Astrocyte (in vitro differentiated cells and primary cell): Measurements from ENCODE around the gene TAL2. TPM values are rescaled to one million over a fixed set of nuclear protein-coding genes. Genes with fewer than 3 reads are reported as not detected.

Source experiments
- DNase-seq: peaks from one replicate; pipeline ENCODE4 v3.0.0-alpha.2; 2010; ENCODE audit warnings: low read depth
- FAIRE-seq: peaks from 2 replicates; lab custom pipeline; 2011; peaks lifted over from hg19 to GRCh38; lab: Jason Lieb, UNC
- H2AFZ ChIP-seq: 2 replicates; pipeline ENCODE4 v1.6.0; 2012; ENCODE audit warnings: low read depth, low read length, inconsistent platforms
- H3K27ac ChIP-seq: 2 replicates; pipeline ENCODE4 v1.5.1; 2011; ENCODE audit warnings: low read depth, low read length, inconsistent platforms
- H3K27me3 ChIP-seq: 2 replicates; pipeline ENCODE4 v1.6.0; 2011; ENCODE audit warnings: low read length, inconsistent platforms; ENCODE audit not compliant: insufficient read depth
- H3K36me3 ChIP-seq: 2 replicates; pipeline ENCODE4 v1.5.1; 2011; ENCODE audit warnings: low read length, inconsistent platforms; ENCODE audit not compliant: insufficient read depth
- H3K4me1 ChIP-seq: 2 replicates; pipeline ENCODE4 v1.5.1; 2011; ENCODE audit warnings: low read length, inconsistent platforms; ENCODE audit not compliant: insufficient read depth
- H3K4me2 ChIP-seq: 2 replicates; pipeline ENCODE4 v1.6.0; 2012; ENCODE audit warnings: low read length, inconsistent platforms
- H3K4me3 ChIP-seq: 2 replicates; pipeline ENCODE4 v1.5.1; 2011; ENCODE audit warnings: low read depth, mild to moderate bottlenecking, low read length, inconsistent platforms; ENCODE audit not compliant: insufficient read depth
- H3K79me2 ChIP-seq: 2 replicates; pipeline ENCODE4 v1.6.0; 2012; ENCODE audit warnings: mild to moderate bottlenecking, low read length, inconsistent platforms; ENCODE audit not compliant: insufficient read depth
- H3K9ac ChIP-seq: 2 replicates; pipeline ENCODE4 v1.6.0; 2012; ENCODE audit warnings: mild to moderate bottlenecking, low read length, inconsistent platforms
- H3K9me3 ChIP-seq: 2 replicates; pipeline ENCODE4 v1.5.1; 2012; ENCODE audit warnings: low read depth, mild to moderate bottlenecking, low read length, inconsistent platforms; ENCODE audit not compliant: insufficient read depth
- H4K20me1 ChIP-seq: 2 replicates; pipeline ENCODE4 v1.6.0; 2012; ENCODE audit warnings: low read length, inconsistent platforms; ENCODE audit not compliant: insufficient read depth
- H3K27ac Mint-ChIP-seq: one replicate; pipeline ENCODE4 v1.8.0; 2021; ENCODE audit warnings: mild to moderate bottlenecking, mixed read lengths; ENCODE audit not compliant: unreplicated experiment
- H3K27me3 Mint-ChIP-seq: one replicate; pipeline ENCODE4 v1.8.0; 2021; ENCODE audit warnings: low read depth, mixed read lengths; ENCODE audit not compliant: unreplicated experiment
- H3K36me3 Mint-ChIP-seq: one replicate; pipeline ENCODE4 v1.8.0; 2021; ENCODE audit warnings: low read depth, mixed read lengths; ENCODE audit not compliant: unreplicated experiment
- H3K4me1 Mint-ChIP-seq: one replicate; pipeline ENCODE4 v1.8.0; 2021; ENCODE audit warnings: low read depth, mixed read lengths; ENCODE audit not compliant: unreplicated experiment
- H3K4me3 Mint-ChIP-seq: one replicate; pipeline ENCODE4 v1.8.0; 2021; ENCODE audit warnings: mild to moderate bottlenecking, moderate library complexity, mixed read lengths; ENCODE audit not compliant: unreplicated experiment
- H3K9me3 Mint-ChIP-seq: one replicate; pipeline ENCODE4 v1.8.0; 2021; ENCODE audit warnings: mild to moderate bottlenecking, mixed read lengths; ENCODE audit not compliant: unreplicated experiment
- EZH2 ChIP-seq: IDR thresholded peaks from 2 replicates; pipeline ENCODE4 v1.6.1; 2012; ENCODE audit warnings: mild to moderate bottlenecking, low read length, inconsistent platforms; ENCODE audit not compliant: insufficient read depth
- total RNA-seq: library from RNA; stranded (reverse); gene quantifications from 2 replicates; pipeline ENCODE4 v1.2.1, GENCODE V29; 2021
- TF ChIP-seq, protein P1 (sequence below): IDR thresholded peaks from 2 replicates; pipeline ENCODE4 v1.5.1; 2011; ENCODE audit warnings: low read depth, mild to moderate bottlenecking, inconsistent platforms, low read length, moderate library complexity; ENCODE audit not compliant: insufficient read depth

The TAL2 gene
- total RNA-seq, 1 donor from 2014 or later, result not detected

DNA sequence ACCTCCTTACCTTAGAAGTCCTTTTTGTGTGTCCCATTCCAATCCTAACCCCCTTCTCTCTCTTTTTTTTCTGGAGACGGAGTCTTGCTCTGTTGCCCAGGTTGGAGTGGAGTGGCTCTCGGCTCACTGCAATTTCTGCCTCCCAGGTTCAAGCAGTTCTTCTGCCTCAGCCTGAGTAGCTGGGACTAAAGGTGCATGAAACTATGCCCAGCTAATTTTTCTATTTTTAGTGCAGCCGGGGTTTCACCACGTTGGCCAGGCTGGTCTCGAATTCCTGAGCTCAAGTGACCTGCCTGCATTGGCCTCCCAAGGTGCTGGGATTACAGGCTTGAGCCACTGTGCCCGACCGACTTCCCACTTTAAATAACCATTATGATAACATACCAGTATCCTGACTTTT lies 49.6 kb downstream of the TAL2 start:
- Mint-ChIP-seq H3K27me3 (no peaks in the 10 kb centered on the region), H3K4me1 (no peaks in the 10 kb centered on the region), H3K36me3 (no peaks in the 10 kb centered on the region), H3K9me3 (peaks cover 5% of the 10 kb centered on the region), H3K27ac (no peak overlapping the region), H3K4me3 (no peak overlapping the region)
- Histone ChIP-seq H3K36me3 (no peaks in the 10 kb centered on the region), H3K27ac (no peak overlapping the region), H3K9ac (no peak overlapping the region), H3K4me1 (no peaks in the 10 kb centered on the region), H3K27me3 (no peaks in the 10 kb centered on the region), H3K4me3 (no peak overlapping the region), H4K20me1 (no peaks in the 10 kb centered on the region), H3K9me3 (no peaks in the 10 kb centered on the region), H3K79me2 (no peaks in the 10 kb centered on the region), H2AFZ (no peak overlapping the region), H3K4me2 (no peak overlapping the region)
- TF ChIP-seq, protein P1, sequence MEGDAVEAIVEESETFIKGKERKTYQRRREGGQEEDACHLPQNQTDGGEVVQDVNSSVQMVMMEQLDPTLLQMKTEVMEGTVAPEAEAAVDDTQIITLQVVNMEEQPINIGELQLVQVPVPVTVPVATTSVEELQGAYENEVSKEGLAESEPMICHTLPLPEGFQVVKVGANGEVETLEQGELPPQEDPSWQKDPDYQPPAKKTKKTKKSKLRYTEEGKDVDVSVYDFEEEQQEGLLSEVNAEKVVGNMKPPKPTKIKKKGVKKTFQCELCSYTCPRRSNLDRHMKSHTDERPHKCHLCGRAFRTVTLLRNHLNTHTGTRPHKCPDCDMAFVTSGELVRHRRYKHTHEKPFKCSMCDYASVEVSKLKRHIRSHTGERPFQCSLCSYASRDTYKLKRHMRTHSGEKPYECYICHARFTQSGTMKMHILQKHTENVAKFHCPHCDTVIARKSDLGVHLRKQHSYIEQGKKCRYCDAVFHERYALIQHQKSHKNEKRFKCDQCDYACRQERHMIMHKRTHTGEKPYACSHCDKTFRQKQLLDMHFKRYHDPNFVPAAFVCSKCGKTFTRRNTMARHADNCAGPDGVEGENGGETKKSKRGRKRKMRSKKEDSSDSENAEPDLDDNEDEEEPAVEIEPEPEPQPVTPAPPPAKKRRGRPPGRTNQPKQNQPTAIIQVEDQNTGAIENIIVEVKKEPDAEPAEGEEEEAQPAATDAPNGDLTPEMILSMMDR, result no peak
- TF ChIP-seq EZH2, result no peak
- DNase-seq, result no peak
- no peak for FAIRE-seq

DNA sequence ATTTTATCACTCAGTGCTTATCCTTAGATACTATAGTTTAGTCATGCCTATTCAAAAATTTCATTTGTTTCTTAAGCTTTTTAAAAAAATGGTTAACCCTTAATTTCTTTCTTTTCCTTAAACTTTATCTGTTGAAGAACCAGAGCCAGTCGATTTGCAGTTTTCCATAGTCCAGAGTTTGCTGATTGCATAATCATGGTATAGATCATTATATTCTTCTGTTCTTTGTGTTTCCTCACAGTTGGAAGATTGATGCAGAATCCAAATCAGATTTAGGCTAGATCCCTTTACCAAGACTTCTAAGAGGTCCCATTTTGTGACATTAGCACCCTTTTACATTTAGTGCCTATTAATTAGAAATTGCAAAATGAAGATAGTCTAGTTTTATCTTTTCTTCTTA lies 50.0 kb downstream of the TAL2 start:
- H3K9me3 Mint-ChIP-seq, result peaks cover 5% of the 10 kb centered on the region
- no peaks in the 10 kb centered on the region for H3K27me3 ChIP-seq
- no peak overlapping the region for H3K9ac ChIP-seq
- H3K36me3 Mint-ChIP-seq, result no peaks in the 10 kb centered on the region
- H3K4me1 ChIP-seq, result no peaks in the 10 kb centered on the region
- TF ChIP-seq, protein P1, result no peak
- no peak for TF ChIP-seq EZH2
- H3K4me3 Mint-ChIP-seq, result no peak overlapping the region
- H3K36me3 ChIP-seq, result no peaks in the 10 kb centered on the region
- no peak overlapping the region for H3K27ac ChIP-seq
- H3K27me3 Mint-ChIP-seq, result no peaks in the 10 kb centered on the region
- H3K4me1 Mint-ChIP-seq, result no peaks in the 10 kb centered on the region
- no peaks in the 10 kb centered on the region for H3K9me3 ChIP-seq
- H3K4me3 ChIP-seq, result no peak overlapping the region
- FAIRE-seq (no peak), DNase-seq (no peak)
- no peak overlapping the region for H3K4me2 ChIP-seq
- H3K79me2 ChIP-seq, result no peaks in the 10 kb centered on the region
- H4K20me1 ChIP-seq, result no peaks in the 10 kb centered on the region
- H2AFZ ChIP-seq, result no peak overlapping the region
- H3K27ac Mint-ChIP-seq, result no peak overlapping the region

Other genes with a start within 250 kb of the TAL2 start
- 4.7 and 7.0 TPM in 2 replicates for gene FSD1L, start 214.4 kb upstream of the TAL2 start, total RNA-seq
- 17.5 and 21.1 TPM in 2 replicates for gene FKTN, start 104.3 kb upstream of the TAL2 start, total RNA-seq
- gene TMEM38B, start 32.1 kb downstream of the TAL2 start, total RNA-seq, result 9.3 and 11.4 TPM in 2 replicates